HUES6 (cell line): ENCODE results near the gene RGS1.

ENCODE experiments used
- H3K27ac ChIP-seq: 2 replicates; pipeline ENCODE4 v1.7.0; 2013; ENCODE audit warnings: low read depth, mild to moderate bottlenecking, low read length, inconsistent platforms
- H3K27me3 ChIP-seq: 2 replicates; pipeline ENCODE4 v1.6.1; 2013; ENCODE audit warnings: low read length; ENCODE audit not compliant: control insufficient read depth, insufficient read depth
- H3K36me3 ChIP-seq: 2 replicates; pipeline ENCODE4 v1.6.1; 2013; ENCODE audit warnings: low read length; ENCODE audit not compliant: control insufficient read depth, insufficient read depth
- H3K4me1 ChIP-seq: 2 replicates; pipeline ENCODE4 v1.6.1; 2013; ENCODE audit warnings: low read length; ENCODE audit not compliant: control insufficient read depth, insufficient read depth
- H3K4me3 ChIP-seq: 2 replicates; pipeline ENCODE4 v1.5.1; 2013; ENCODE audit warnings: low read depth, low read length
- H3K9ac ChIP-seq: one replicate; pipeline ENCODE4 v1.6.1; 2013; ENCODE audit warnings: mild to moderate bottlenecking, low read length
- H3K9me3 ChIP-seq: 2 replicates; pipeline ENCODE4 v1.6.1; 2013; ENCODE audit warnings: low read depth, low read length; ENCODE audit not compliant: control insufficient read depth, insufficient read depth

RGS1 gene

DNA sequence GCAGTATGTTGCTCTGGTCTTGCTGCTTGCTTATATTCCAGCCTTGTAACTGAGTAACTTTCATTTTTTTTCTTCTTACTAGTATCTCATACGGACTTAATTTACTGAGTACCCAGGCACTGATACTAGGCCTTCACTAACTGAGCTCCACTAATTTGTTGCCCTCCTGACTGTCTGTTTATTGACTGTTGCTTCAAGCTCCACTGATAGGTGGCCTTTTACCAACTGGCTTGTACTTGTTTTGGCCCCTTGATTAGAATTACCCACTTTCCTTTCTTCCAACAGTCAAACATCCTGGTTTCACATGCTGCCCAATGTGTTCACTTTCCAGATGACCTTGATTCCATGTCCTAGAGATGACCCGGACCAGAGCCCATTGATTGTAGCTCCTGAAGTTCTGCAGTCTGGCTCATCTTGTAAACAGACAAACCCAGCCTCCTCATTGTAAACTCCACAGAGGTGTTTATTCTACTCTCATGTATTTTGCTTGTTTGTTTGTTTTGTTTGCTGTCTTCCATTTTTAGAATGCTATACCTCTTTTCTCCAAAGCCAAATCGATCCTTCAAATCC, 27.7 kb downstream of the RGS1 start:
- no peak overlapping the region for H3K27ac ChIP-seq
- no peaks in the 10 kb centered on the region for H3K4me1 ChIP-seq
- H3K27me3 ChIP-seq: no peaks in the 10 kb centered on the region
- H3K36me3 ChIP-seq: no peaks in the 10 kb centered on the region
- no peak overlapping the region for H3K9ac ChIP-seq
- no peaks in the 10 kb centered on the region for H3K9me3 ChIP-seq
- H3K4me3 ChIP-seq: no peak overlapping the region

GRCh38 chr1:192604979-192605620, 29.5 kb downstream of the RGS1 start:
- no peaks in the 10 kb centered on the region for H3K9me3 ChIP-seq
- H3K27me3 ChIP-seq: no peaks in the 10 kb centered on the region
- no peaks in the 10 kb centered on the region for H3K36me3 ChIP-seq
- H3K9ac ChIP-seq: no peak overlapping the region
- H3K4me1 ChIP-seq: no peaks in the 10 kb centered on the region
- H3K4me3 ChIP-seq: no peak overlapping the region
- no peak overlapping the region for H3K27ac ChIP-seq

DNA sequence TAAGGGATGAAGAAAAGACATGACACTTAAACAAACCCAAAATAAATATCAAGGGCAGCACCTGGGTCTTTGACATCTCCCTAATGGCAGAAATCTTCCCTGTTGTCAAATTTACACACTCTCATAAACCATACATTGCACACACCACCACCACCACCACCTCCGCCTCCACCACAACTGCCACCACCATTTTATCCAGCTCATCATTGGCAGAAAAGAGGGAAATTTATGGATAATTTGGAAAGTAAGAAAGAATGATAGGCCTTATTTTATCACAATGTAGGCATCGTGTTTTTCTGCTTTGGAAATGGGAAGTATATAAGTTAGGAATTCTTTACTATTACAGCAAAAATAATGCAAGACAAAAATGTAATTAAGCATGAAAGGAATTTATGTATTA, 33.1 kb downstream of the RGS1 start:
- H3K9ac ChIP-seq: no peak overlapping the region
- H3K27ac ChIP-seq: no peak overlapping the region
- no peaks in the 10 kb centered on the region for H3K9me3 ChIP-seq
- H3K4me3 ChIP-seq: no peak overlapping the region
- H3K36me3 ChIP-seq: no peaks in the 10 kb centered on the region
- no peaks in the 10 kb centered on the region for H3K27me3 ChIP-seq
- no peaks in the 10 kb centered on the region for H3K4me1 ChIP-seq

DNA sequence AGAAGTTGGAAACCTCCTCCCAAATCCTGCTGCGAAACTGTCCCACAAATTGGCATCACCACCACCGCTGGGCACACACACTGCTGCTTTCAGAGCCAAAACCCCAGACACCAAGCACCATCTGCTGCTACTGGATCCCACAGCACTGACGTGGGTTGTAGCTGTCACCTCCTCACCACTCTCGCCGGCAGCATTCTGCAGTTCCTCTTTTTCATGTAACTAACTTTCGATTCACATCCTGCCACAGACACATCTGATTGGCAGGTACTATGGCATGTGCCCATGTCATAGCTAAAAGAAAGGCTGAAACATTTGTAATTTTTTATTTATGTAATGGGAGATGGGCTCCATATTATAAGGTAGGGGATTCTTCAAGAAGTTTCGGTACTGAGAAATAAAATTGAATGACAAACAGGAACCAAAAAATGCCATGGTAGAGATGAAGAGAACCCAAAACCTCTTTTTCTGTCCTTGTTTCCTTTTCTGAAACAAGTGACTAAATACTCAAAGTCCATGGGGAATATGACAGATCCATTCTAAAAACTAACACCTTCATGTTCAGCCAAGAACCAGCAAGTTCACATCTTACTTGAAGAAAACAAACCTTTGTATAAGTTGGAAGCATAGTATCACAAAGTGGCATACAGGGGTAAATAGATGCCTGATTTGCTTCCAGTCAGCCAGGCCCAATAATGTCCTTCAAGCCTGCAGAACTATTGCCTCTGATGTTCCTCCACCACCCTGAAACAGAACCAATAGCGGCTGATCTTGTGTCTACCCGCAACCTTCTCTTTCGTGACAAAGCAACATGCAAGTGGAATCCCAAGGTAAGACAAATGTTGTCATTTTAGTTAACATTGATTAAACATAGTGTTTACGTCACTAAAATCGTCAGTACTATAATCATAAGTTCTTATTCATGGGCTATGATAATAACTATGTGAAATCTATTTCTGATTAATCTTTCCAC, 33.8 kb downstream of the RGS1 start:
- Histone ChIP-seq H3K4me3 (no peak overlapping the region), H3K9ac (no peak overlapping the region), H3K36me3 (no peaks in the 10 kb centered on the region), H3K4me1 (no peaks in the 10 kb centered on the region), H3K27me3 (no peaks in the 10 kb centered on the region), H3K27ac (no peak overlapping the region), H3K9me3 (no peaks in the 10 kb centered on the region)

DNA sequence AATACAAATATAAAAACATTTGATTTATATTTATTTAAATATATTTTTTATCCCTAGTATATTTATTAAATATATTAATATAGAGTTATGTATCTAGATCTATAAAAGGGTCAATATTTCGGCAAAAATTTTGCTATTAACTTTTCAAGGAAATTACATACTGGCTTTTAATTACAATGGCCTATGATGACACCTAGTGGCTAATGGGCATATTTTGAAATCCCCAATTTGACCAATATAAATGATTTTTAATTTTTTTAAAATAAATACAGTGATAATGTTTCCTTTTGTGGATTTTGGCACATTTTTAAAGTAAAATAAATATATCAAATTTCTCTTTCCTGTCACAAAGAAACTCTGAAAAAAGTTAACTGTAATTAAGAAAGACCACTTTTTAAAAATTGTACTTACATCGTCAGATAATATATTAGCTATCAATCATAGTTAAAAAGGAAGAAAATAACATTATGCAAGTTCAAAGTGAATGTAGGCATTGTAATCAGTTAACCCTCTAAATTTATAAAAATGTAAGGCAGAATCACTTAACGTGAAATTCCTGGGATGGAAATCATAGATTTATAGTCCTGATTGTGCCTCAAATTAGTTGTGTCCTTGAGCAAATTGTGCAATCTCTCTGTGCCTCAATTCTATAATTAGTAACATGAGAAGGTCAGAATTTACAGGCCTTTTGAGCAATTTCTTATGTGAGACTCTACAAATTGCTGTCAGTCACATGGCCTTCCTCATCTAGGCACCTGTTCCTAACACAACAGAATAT, 34.7 kb downstream of the RGS1 start:
- H3K36me3 ChIP-seq: no peaks in the 10 kb centered on the region
- H3K4me1 ChIP-seq: no peaks in the 10 kb centered on the region
- H3K27me3 ChIP-seq: no peaks in the 10 kb centered on the region
- H3K27ac ChIP-seq: no peak overlapping the region
- H3K4me3 ChIP-seq: no peak overlapping the region
- H3K9me3 ChIP-seq: no peaks in the 10 kb centered on the region
- H3K9ac ChIP-seq: no peak overlapping the region

DNA sequence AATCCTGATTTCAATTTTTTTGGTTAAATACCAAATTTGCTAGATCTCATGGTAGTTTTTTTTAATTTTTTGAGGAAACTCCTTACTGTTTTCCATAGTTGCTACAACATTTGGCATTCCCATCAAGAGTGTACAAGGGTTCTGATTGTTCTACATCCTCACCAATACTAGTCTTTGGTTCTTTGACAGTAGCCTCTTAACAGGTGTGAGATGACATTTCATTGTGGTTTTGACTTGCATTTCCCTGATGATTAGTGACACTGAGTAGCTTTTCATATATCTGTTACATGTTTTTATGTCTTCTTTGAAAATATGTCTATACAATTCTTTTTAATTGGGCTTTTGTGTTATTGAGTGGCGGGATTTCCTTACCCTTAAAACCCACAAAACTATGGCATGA, 39.5 kb downstream of the RGS1 start:
- Histone ChIP-seq H3K36me3 (no peaks in the 10 kb centered on the region), H3K4me1 (no peaks in the 10 kb centered on the region), H3K27ac (no peak overlapping the region), H3K9ac (no peak overlapping the region), H3K9me3 (no peaks in the 10 kb centered on the region), H3K27me3 (no peaks in the 10 kb centered on the region), H3K4me3 (no peak overlapping the region)

- Histone ChIP-seq H3K27ac (no peak overlapping the region), H3K4me1 (no peaks in the 10 kb centered on the region), H3K27me3 (no peaks in the 10 kb centered on the region), H3K9me3 (no peaks in the 10 kb centered on the region), H3K4me3 (no peak overlapping the region), H3K36me3 (no peaks in the 10 kb centered on the region), H3K9ac (no peak overlapping the region)
Observed at GRCh38 chr1:192620071-192620635, 44.6 kb downstream of the RGS1 start.

DNA sequence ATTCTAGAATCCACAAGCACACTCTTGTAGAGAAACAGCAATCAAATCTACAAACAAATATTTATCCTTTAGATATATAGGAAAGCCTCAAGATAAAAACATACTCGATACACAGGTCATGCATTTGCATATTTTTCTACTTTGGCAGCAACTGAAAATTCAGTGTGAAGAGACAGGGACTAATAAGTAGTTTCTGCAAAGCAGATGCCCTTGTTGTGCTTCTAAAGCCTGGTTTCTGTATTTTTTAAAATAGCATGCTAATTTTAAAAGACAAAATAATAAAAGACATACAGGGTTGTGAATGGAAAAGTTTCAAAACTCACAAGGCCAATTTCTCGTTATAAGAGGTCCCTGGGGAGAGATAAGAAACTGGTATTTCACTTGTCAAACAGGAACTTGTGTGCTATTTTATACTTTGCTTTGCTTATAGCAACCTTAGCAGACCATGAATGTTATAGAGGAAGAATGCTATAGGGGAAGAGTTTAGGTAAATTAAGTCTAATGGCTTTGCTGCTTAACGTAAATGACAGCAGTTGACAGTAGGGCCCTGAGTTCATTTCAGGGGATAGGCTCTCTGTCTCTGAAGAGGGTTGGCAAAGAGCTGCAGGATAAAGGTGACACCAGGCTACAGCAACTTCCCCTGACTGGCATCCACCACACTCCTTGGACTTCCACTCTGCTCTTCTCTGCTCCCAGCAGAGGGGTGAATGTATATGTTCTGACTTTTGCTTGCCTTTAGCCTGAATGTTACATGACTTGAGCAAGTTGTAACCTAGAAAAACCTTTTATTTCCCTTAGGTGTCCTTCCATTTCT, 51.0 kb downstream of the RGS1 start:
- H3K4me1 ChIP-seq: peaks cover 5% of the 10 kb centered on the region; the same call in 1 of the 2 replicates

GRCh38 chr1:192627901-192628300, 52.3 kb downstream of the RGS1 start:
- Histone ChIP-seq H3K27ac (no peak overlapping the region), H3K36me3 (no peaks in the 10 kb centered on the region), H3K9me3 (no peaks in the 10 kb centered on the region), H3K27me3 (no peaks in the 10 kb centered on the region), H3K9ac (no peak overlapping the region), H3K4me3 (no peak overlapping the region), H3K4me1 (peaks cover 11% of the 10 kb centered on the region; the same call in 1 of the 2 replicates)

More for the DNA sequence above, 51.0 kb downstream of the RGS1 start:
- Histone ChIP-seq H3K27ac (no peak overlapping the region), H3K4me3 (no peak overlapping the region), H3K27me3 (no peaks in the 10 kb centered on the region), H3K36me3 (no peaks in the 10 kb centered on the region), H3K9me3 (no peaks in the 10 kb centered on the region), H3K9ac (no peak overlapping the region)
